Right lobe of liver (tissue), 4 donors: ENCODE measurements around the gene DEF6.

Source experiments
- CTCF ChIP-seq, 4 donors: fragments of 200-600 bp in 3 of 4; fragments of 450-650 bp in 1 of 4; IDR thresholded peaks; one replicate each; pipeline versions ENCODE4 v1.5.1 to v1.8.0; 2016 to 2022; ENCODE audit warnings: antibody characterized with exemption in 4 of 4, mild to moderate bottlenecking in 2 of 4
- POLR2A ChIP-seq: fragments of 450-650 bp; IDR thresholded peaks from one replicate; pipeline ENCODE4 v1.6.1; 2017; ENCODE audit warnings: antibody characterized with exemption, mild to moderate bottlenecking
- donor health status: DM: no; HTN: no; CAD: no.
- donor health status: DM: no; HTN: no; CAD: no.
- donor health status: DM: no; HTN: yes; CAD: no.

- no peak for TF ChIP-seq CTCF (IDR thresholded peaks at IDR 0.05)
- no peak for TF ChIP-seq POLR2A
These were observed 45.6 kb downstream of the DEF6 start for GRCh38 chr6:35343092-35343834.
